Transverse colon (tissue), 4 donors: ENCODE results near the gene PABPC1L2A. TPM values are rescaled to one million over a fixed set of nuclear protein-coding genes. Genes with fewer than 3 reads are reported as not detected.
"Not testable (repeated sequence)": the region's sequence is repeated elsewhere in the genome, so short reads cannot be mapped to it uniquely, and the experiment has no call there.

Source experiments
- DNase-seq: peaks from one replicate; pipeline ENCODE4 v3.0.0-alpha.2; 2019
- H3K27ac ChIP-seq, 4 donors: fragments of 200-600 bp; sonication (generic); 2 replicates each; pipeline ENCODE4 v1.5.1; 2016 to 2018; ENCODE audit warnings: inconsistent platforms in 4 of 4
- H3K27me3 ChIP-seq: fragments of 200-600 bp; sonication (generic); 2 replicates; pipeline ENCODE4 v1.5.1; 2017; ENCODE audit warnings: inconsistent platforms
- H3K36me3 ChIP-seq, 4 donors: fragments of 200-600 bp; sonication (generic); 2 replicates each; pipeline ENCODE4 v1.5.1; 2017 to 2019; ENCODE audit warnings: inconsistent platforms in 4 of 4
- H3K4me1 ChIP-seq, 4 donors: fragments of 200-600 bp; sonication (generic); 2 replicates each; pipeline ENCODE4 v1.5.1; 2017 to 2020; ENCODE audit warnings: inconsistent platforms in 4 of 4
- H3K4me3 ChIP-seq, 4 donors: fragments of 200-600 bp; sonication (generic); 1 replicate in 1 of 4; 2 replicates in 3 of 4; pipeline versions ENCODE4 v1.5.1 to v1.6.1; 2017 to 2019; ENCODE audit warnings: inconsistent platforms in 4 of 4
- H3K9me3 ChIP-seq, 2 donors: fragments of 200-600 bp; sonication (generic); 2 replicates each; pipeline ENCODE4 v1.5.1; 2017 to 2019; ENCODE audit warnings: inconsistent platforms in 2 of 2
- CTCF ChIP-seq, 5 experiments: fragments of 200-600 bp in 3 of 5; fragments of 450-650 bp in 2 of 5; sonication (generic) in 3 of 5; IDR thresholded peaks; 1 replicate in 2 of 5; 2 replicates in 3 of 5; pipeline ENCODE4 v1.5.1; 2016 to 2017; ENCODE audit warnings: antibody characterized with exemption in 5 of 5, inconsistent platforms in 3 of 5, mild to moderate bottlenecking in 2 of 5, moderate library complexity in 1 of 5
- EP300 ChIP-seq: sonication (generic); formaldehyde crosslinking; IDR thresholded peaks from one replicate; pipeline ENCODE4 v1.6.1; 2017; ENCODE audit warnings: antibody characterized with exemption, low read depth
- POLR2A ChIP-seq: fragments of 450-650 bp; IDR thresholded peaks from one replicate; pipeline ENCODE4 v1.6.1; 2016; ENCODE audit warnings: antibody characterized with exemption, mild to moderate bottlenecking, moderate library complexity
- POLR2AphosphoS5 ChIP-seq, 3 donors: sonication (generic); formaldehyde crosslinking; IDR thresholded peaks; one replicate each; pipeline ENCODE4 v1.6.1; 2016; ENCODE audit warnings: antibody characterized with exemption in 3 of 3
- WGBS, 2 donors: methylation state at CpG; one replicate each; pipeline ENCODE4 v1.1.5; 2018; ENCODE audit warnings: low coverage in 1 of 2; 5-methylcytosine and 5-hydroxymethylcytosine counted together
- in situ Hi-C, 4 donors: fragments of 200-750 bp; cut with MboI; loops; one replicate each; pipeline versions ENCODE4 v1.15.0 to v1.15.1; 2017; ENCODE audit warnings: low sequenced_read_pairs in 3 of 4, low pct_ligation_motif_present in 1 of 4, low pct_unique_long_range_greater_than_20kb in 1 of 4
- intact Hi-C: fragments of 100-400 bp; cut with DNase I; formaldehyde crosslinking; loops from one replicate; pipeline ENCODE4 v1.15.1; 2023; ENCODE audit warnings: low total_unique reads
- total RNA-seq, 4 donors: library from RNA; depleted of rRNA; stranded (reverse); fragments of >200 nt; gene quantifications; one replicate each; pipeline ENCODE4 v1.1.0, GENCODE V29; 2016

PABPC1L2A gene
- total RNA-seq, 4 donors from 2014 or later, result not detected

- H3K36me3 ChIP-seq, result no peaks in the 10 kb centered on the region
- TF ChIP-seq EP300 (no peak), CTCF (IDR thresholded peaks at IDR 0.05) (no peak), POLR2AphosphoS5 (IDR thresholded peaks at IDR 0.05) (no peak), POLR2A (no peak)
- no peak for DNase-seq
- no peak overlapping the region for H3K27ac ChIP-seq
- peaks cover 12% of the 10 kb centered on the region for H3K27me3 ChIP-seq
- no peak overlapping the region for H3K4me3 ChIP-seq
- 26 to 50% methylated on average over 1 to 2 of the region's 2 CpGs for WGBS, 2 donors
- intact Hi-C loops, result no loop called here
- H3K9me3 ChIP-seq, result no peaks in the 10 kb centered on the region
- no peaks in the 10 kb centered on the region for H3K4me1 ChIP-seq
- in situ Hi-C loops, result loop anchor here in 1 of 4 donors (25.0 kb wide), 1 partner anchor 185 kb away; no protein-coding TSS in a partner anchor
These were observed 2.5 kb downstream of the PABPC1L2A start for GRCh38 chrX:73076838-73077237.

DNA sequence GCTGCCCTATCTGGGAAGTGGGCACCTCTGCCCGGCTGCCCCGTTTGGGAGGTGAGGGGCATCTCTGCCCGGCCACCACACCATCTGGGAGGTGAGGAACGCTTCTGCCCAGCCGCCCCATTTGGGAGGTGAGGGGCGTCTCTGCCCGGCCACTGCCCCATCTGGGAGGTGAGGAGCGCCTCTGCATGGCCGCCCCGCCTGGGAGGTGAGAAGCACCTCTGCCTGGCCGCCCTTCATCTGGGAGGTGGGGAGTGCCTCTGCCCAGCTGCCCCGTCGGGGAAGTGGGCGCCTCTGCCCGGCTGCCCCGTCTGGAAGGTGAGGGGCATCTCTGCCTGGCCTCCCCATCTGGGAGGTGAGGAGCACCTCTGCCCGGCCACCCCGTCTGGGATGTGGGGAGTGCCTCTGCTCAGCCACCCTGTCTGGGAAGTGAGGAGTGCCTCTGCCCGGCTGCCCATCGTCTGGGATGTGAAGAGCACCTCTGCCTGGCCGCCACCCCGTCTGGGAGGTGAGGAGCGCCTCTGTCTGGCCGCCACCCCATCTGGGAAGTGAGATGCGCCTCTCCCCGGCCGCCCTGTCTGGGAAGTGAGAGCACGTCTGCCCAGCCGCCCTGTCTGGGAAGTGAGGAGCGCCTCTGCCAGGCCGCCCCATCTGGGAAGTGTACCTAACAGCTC, 9.8 kb downstream of the PABPC1L2A start:
- in situ Hi-C loops, result no loop called here
- Histone ChIP-seq H3K36me3 (no peaks in the 10 kb centered on the region), H3K4me1 (no peaks in the 10 kb centered on the region), H3K4me3 (no peak overlapping the region), H3K27me3 (no peaks in the 10 kb centered on the region), H3K9me3 (no peaks in the 10 kb centered on the region), H3K27ac (no peak overlapping the region)
- 95 to 100% methylated on average over 1 to 31 of the region's 31 CpGs for WGBS, 2 donors
- intact Hi-C loops, result no loop called here
- TF ChIP-seq EP300, result no peak
- TF ChIP-seq CTCF (IDR thresholded peaks at IDR 0.05), result no peak
- no peak for TF ChIP-seq POLR2AphosphoS5 (IDR thresholded peaks at IDR 0.05)
- no peak for TF ChIP-seq POLR2A
- DNase-seq, result no peak

DNA sequence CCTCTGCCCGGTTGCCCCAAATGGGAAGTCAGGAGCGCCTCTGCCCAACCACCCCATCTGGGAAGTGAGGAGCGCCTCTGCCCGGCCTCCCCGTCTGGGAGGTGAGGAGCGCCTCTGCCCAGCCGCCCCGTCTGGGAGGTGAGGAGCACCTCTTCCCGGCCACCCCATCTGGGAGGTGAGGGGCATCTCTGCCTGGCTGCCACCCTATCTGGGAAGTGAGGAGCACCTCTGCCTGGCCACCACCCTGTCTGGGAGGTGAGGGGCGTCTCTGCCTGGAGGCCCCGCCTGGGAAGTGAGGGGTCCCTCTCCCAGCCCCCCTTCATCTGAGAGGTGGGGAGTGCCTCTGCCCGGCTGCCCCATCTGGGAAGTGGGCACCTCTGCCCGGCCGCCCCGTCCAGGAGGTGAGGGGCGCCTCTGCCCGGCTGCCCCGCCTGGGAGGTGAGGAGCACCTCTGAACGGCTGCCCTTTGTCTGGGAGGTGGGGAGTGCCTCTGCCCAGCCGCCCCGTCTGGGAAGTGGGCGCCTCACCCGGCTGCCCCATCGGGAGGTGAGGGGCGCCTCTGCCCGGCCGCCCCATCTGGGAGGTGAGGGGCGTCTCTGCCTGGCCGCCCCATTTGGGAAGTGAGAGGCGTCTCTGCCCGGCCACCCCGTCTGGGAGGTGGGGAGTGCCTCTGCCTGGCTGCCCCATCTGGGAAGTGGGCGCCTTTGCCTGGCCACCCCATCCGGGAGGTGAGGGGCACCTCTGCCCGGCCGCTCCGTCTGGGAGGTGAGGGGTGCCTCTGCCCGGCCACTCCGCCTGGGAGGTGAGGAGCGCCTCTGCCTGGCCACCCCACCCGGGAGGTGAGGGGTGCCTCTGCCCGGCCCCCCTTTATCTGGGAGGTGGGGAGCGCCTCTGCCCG, 10.6 kb downstream of the PABPC1L2A start:
- H3K36me3 ChIP-seq, result no peaks in the 10 kb centered on the region
- intact Hi-C loops (no loop called here), in situ Hi-C loops (no loop called here)
- no peak overlapping the region for H3K27ac ChIP-seq
- no peak overlapping the region for H3K4me3 ChIP-seq
- no peak for TF ChIP-seq POLR2AphosphoS5 (IDR thresholded peaks at IDR 0.05)
- TF ChIP-seq POLR2A, result no peak
- TF ChIP-seq CTCF (IDR thresholded peaks at IDR 0.05), result no peak
- no peak for TF ChIP-seq EP300
- no peak for DNase-seq
- 87% methylated on average over 32 of the region's 44 CpGs; no CpG with 5 or more reads in 1 of the 2 donors for WGBS, 2 donors
- H3K27me3 ChIP-seq, result no peaks in the 10 kb centered on the region
- H3K4me1 ChIP-seq, result no peaks in the 10 kb centered on the region
- no peaks in the 10 kb centered on the region for H3K9me3 ChIP-seq

- in situ Hi-C loops, H3K4me3 ChIP-seq, H3K4me1 ChIP-seq, intact Hi-C loops, H3K9me3 ChIP-seq, H3K36me3 ChIP-seq, DNase-seq, H3K27ac ChIP-seq, H3K27me3 ChIP-seq: not testable (repeated sequence)
- WGBS, 2 donors, result 83 to 100% methylated on average over 3 to 19 of the region's 24 CpGs
These were observed 11.4 kb downstream of the PABPC1L2A start for GRCh38 chrX:73067761-73068466.
